Activated naive CD8-positive, alpha-beta T cell treated with anti-CD3 and anti-CD28 coated beads for 36 hours (primary cell): ENCODE results near the gene CCR2. TPM values are rescaled to one million over a fixed set of nuclear protein-coding genes. Genes with fewer than 3 reads are reported as not detected.

ENCODE experiments used
- DNase-seq: peaks from one replicate; pipeline ENCODE4 v3.0.0; 2021
- H3K27ac Mint-ChIP-seq: one replicate; pipeline ENCODE4 v1.8.0; 2022; ENCODE audit warnings: mild to moderate bottlenecking, moderate library complexity, mixed read lengths
- H3K27me3 Mint-ChIP-seq: one replicate; pipeline ENCODE4 v1.8.0; 2022; ENCODE audit warnings: mild to moderate bottlenecking, mixed read lengths
- H3K36me3 Mint-ChIP-seq: one replicate; pipeline ENCODE4 v1.8.0; 2021; ENCODE audit warnings: mild to moderate bottlenecking, mixed read lengths
- H3K4me1 Mint-ChIP-seq: one replicate; pipeline ENCODE4 v1.8.0; 2021; ENCODE audit warnings: mixed read lengths
- H3K4me3 Mint-ChIP-seq: one replicate; pipeline ENCODE4 v1.8.0; 2022; ENCODE audit warnings: mild to moderate bottlenecking, moderate library complexity, mixed read lengths
- H3K9me3 Mint-ChIP-seq: one replicate; pipeline ENCODE4 v1.8.0; 2022; ENCODE audit warnings: mixed read lengths
- total RNA-seq, 2 experiments: library from RNA; stranded (reverse); gene quantifications; one replicate each; pipeline ENCODE4 v1.2.3, GENCODE V29; 2021

Gene CCR2
- total RNA-seq, 2 experiments from 2014 or later: 0.16 TPM; not detected in 1

DNA sequence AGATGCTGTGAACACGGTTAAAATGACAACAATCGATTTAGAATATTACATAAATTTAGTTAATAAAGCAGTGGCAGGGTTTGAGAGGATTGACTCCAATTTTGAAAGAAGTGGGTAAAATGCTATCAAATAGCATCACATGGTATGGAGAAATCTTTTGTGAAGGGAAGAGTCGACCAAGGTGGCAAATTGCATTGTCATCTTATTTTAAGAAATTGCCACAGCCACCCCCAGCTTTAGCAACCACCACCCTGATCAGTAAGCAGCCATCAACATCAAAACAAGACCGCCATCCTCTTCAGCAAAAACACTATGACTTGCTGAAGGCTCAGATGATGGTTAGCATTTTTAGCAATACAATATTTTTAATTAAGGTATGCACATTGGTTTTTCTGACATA lies 11.1 kb downstream of the CCR2 start:
- Mint-ChIP-seq H3K27me3 (peaks cover 4% of the 10 kb centered on the region), H3K36me3 (no peaks in the 10 kb centered on the region), H3K4me3 (no peak overlapping the region), H3K27ac (no peak overlapping the region), H3K4me1 (peaks cover 15% of the 10 kb centered on the region), H3K9me3 (no peaks in the 10 kb centered on the region)
- DNase-seq: no peak

DNA sequence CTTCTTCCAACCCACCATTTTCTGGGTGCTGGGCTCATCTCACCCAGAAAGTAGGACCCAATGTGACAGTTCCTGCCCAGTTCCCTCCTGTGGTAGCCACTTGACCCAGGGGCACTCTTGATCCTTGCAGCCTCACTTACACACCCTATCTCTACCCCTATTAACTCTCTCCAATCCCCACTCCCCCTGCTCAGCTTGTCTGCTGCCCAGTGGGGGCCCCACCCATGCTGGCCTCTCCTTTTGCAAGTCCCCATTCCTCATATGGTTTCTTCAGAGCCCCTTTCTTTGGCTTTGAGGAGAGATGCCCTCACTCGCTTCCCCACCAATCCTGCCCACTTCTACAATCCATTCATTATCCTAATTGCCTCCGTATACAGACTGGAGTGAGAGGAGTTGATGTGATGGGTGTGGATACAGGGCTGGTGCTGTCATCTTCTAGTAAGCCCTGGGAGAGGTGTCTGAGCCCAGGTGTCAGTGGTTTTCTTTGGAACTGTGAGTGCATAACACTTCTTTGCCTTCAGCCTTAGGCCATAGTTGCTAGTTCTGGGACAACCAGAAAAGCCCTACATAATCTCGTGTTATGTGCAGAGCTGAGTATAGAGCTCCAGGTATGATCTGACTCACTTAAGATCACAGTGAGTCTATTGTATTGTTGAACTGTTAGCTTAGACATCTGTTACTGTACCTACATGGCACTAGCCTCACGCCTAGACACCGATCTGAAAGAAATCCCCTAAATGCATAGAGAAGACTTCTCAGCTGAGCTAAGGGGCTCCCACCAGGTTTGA lies 12.0 kb downstream of the CCR2 start:
- Mint-ChIP-seq H3K4me1 (peaks cover 22% of the 10 kb centered on the region), H3K9me3 (no peaks in the 10 kb centered on the region), H3K36me3 (no peaks in the 10 kb centered on the region), H3K4me3 (no peak overlapping the region), H3K27ac (no peak overlapping the region), H3K27me3 (peaks cover 4% of the 10 kb centered on the region)
- DNase-seq: no peak

DNA sequence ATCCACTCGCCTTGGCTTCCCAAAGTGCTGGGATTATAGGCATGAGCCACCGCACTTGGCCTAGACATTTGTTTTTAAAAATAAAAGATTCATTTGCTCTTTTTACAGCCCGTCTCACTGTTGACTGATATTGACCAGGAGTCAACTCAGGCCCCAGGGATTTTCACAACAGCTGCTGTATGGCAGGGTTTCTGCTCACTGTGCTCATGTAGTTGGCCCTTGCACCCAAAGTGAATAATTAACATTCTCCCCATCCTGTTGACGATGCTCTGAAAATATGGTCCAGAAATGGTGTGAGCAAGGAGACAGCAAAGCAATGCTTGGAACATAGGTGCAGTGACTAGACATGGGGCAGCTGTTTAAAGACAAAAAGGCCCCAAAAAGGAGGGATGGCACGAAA lies 13.9 kb downstream of the CCR2 start:
- H3K36me3 Mint-ChIP-seq: no peaks in the 10 kb centered on the region
- no peak overlapping the region for H3K4me3 Mint-ChIP-seq
- DNase-seq: no peak
- no peak overlapping the region for H3K27ac Mint-ChIP-seq
- no peaks in the 10 kb centered on the region for H3K9me3 Mint-ChIP-seq
- peaks cover 7% of the 10 kb centered on the region for H3K27me3 Mint-ChIP-seq
- peaks cover 25% of the 10 kb centered on the region for H3K4me1 Mint-ChIP-seq

DNA sequence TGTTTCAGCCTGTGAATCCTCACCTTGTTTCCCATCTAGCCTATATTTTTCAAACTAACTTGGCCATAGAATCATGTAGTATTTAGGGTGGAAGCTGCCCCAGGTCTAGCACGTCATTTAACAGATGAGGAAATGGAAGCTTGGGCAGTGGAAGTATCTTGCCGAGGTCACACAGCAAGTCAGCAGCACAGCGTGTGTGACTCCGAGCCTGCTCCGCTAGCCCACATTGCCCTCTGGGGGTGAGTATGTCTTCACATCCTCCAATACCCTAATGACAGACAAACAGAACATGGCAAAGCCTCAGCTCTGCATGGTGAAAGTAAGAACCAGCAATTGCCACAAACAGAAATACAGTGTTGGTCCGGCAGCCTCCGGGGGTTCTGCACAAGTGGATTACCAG lies 14.7 kb downstream of the CCR2 start:
- Mint-ChIP-seq H3K36me3 (no peaks in the 10 kb centered on the region), H3K27ac (no peak overlapping the region), H3K9me3 (no peaks in the 10 kb centered on the region), H3K27me3 (peaks cover 7% of the 10 kb centered on the region), H3K4me1 (peaks cover 25% of the 10 kb centered on the region), H3K4me3 (no peak overlapping the region)
- peak; percentile 38 for DNase-seq

DNA sequence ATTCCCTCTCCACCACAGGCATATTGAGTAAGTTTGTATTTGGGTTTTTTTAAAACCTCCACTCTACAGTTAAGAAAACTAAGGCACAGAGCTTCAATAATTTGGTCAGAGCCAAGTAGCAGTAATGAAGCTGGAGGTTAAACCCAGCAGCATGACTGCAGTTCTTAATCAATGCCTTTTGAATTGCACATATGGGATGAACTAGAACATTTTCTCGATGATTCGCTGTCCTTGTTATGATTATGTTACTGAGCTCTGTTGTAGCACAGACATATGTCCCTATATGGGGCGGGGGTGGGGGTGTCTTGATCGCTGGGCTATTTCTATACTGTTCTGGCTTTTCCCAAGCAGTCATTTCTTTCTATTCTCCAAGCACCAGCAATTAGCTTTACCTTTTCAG lies 15.2 kb downstream of the CCR2 start:
- DNase-seq: no peak
- Mint-ChIP-seq H3K4me3 (no peak overlapping the region), H3K36me3 (no peaks in the 10 kb centered on the region), H3K27ac (peak overlapping the region; percentile 52), H3K9me3 (no peaks in the 10 kb centered on the region), H3K27me3 (peaks cover 7% of the 10 kb centered on the region), H3K4me1 (peaks cover 25% of the 10 kb centered on the region)

DNA sequence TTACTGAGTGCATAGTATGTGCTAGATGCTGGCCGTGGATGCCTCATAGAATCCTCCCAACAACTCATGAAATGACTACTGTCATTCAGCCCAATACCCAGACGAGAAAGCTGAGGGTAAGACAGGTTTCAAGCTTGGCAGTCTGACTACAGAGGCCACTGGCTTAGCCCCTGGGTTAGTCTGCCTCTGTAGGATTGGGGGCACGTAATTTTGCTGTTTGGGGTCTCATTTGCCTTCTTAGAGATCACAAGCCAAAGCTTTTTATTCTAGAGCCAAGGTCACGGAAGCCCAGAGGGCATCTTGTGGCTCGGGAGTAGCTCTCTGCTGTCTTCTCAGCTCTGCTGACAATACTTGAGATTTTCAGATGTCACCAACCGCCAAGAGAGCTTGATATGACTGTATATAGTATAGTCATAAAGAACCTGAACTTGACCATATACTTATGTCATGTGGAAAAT lies 15.8 kb downstream of the CCR2 start:
- peaks cover 25% of the 10 kb centered on the region for H3K4me1 Mint-ChIP-seq
- no peak overlapping the region for H3K4me3 Mint-ChIP-seq
- H3K27me3 Mint-ChIP-seq: peaks cover 13% of the 10 kb centered on the region
- H3K27ac Mint-ChIP-seq: peak overlapping the region; percentile 52
- H3K9me3 Mint-ChIP-seq: no peaks in the 10 kb centered on the region
- H3K36me3 Mint-ChIP-seq: no peaks in the 10 kb centered on the region
- peak; percentile 14 for DNase-seq

DNA sequence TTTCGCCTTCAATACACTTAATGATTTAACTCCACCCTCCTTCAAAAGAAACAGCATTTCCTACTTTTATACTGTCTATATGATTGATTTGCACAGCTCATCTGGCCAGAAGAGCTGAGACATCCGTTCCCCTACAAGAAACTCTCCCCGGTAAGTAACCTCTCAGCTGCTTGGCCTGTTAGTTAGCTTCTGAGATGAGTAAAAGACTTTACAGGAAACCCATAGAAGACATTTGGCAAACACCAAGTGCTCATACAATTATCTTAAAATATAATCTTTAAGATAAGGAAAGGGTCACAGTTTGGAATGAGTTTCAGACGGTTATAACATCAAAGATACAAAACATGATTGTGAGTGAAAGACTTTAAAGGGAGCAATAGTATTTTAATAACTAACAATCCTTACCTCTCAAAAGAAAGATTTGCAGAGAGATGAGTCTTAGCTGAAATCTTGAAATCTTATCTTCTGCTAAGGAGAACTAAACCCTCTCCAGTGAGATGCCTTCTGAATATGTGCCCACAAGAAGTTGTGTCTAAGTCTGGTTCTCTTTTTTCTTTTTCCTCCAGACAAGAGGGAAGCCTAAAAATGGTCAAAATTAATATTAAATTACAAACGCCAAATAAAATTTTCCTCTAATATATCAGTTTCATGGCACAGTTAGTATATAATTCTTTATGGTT lies 17.1 kb downstream of the CCR2 start, which contains the start of gene CCR5:
Gene CCR5, plus strand, starts transcription at position 108 of the 680 bp plus-strand sequence. CDS start 1,957 bp downstream, outside the sequence.
- H3K4me1 Mint-ChIP-seq: peaks cover 29% of the 10 kb centered on the region
- H3K9me3 Mint-ChIP-seq: no peaks in the 10 kb centered on the region
- peak within 1 kb of the TSS; percentile 52 for H3K27ac Mint-ChIP-seq
- no peak for DNase-seq
- H3K36me3 Mint-ChIP-seq: no peaks in the 10 kb centered on the region
- H3K4me3 Mint-ChIP-seq: no peak within 1 kb of the TSS
- H3K27me3 Mint-ChIP-seq: peaks cover 15% of the 10 kb centered on the region

DNA sequence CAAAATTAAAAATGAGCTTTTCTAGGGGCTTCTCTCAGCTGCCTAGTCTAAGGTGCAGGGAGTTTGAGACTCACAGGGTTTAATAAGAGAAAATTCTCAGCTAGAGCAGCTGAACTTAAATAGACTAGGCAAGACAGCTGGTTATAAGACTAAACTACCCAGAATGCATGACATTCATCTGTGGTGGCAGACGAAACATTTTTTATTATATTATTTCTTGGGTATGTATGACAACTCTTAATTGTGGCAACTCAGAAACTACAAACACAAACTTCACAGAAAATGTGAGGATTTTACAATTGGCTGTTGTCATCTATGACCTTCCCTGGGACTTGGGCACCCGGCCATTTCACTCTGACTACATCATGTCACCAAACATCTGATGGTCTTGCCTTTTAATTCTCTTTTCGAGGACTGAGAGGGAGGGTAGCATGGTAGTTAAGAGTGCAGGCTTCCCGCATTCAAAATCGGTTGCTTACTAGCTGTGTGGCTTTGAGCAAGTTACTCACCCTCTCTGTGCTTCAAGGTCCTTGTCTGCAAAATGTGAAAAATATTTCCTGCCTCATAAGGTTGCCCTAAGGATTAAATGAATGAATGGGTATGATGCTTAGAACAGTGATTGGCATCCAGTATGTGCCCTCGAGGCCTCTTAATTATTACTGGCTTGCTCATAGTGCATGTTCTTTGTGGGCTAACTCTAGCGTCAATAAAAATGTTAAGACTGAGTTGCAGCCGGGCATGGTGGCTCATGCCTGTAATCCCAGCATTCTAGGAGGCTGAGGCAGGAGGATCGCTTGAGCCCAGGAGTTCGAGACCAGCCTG lies 17.8 kb downstream of the CCR2 start:
- Mint-ChIP-seq H3K36me3 (no peaks in the 10 kb centered on the region), H3K4me1 (peaks cover 29% of the 10 kb centered on the region), H3K27me3 (peaks cover 15% of the 10 kb centered on the region), H3K9me3 (no peaks in the 10 kb centered on the region), H3K27ac (no peak overlapping the region), H3K4me3 (no peak overlapping the region)
- DNase-seq: no peak

DNA sequence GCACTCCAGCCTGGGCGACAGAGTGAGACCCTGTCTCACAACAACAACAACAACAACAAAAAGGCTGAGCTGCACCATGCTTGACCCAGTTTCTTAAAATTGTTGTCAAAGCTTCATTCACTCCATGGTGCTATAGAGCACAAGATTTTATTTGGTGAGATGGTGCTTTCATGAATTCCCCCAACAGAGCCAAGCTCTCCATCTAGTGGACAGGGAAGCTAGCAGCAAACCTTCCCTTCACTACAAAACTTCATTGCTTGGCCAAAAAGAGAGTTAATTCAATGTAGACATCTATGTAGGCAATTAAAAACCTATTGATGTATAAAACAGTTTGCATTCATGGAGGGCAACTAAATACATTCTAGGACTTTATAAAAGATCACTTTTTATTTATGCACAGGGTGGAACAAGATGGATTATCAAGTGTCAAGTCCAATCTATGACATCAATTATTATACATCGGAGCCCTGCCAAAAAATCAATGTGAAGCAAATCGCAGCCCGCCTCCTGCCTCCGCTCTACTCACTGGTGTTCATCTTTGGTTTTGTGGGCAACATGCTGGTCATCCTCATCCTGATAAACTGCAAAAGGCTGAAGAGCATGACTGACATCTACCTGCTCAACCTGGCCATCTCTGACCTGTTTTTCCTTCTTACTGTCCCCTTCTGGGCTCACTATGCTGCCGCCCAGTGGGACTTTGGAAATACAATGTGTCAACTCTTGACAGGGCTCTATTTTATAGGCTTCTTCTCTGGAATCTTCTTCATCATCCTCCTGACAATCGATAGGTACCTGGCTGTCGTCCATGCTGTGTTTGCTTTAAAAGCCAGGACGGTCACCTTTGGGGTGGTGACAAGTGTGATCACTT lies 18.8 kb downstream of the CCR2 start:
- Mint-ChIP-seq H3K27me3 (peaks cover 15% of the 10 kb centered on the region), H3K36me3 (no peaks in the 10 kb centered on the region), H3K4me3 (no peak overlapping the region), H3K9me3 (no peaks in the 10 kb centered on the region), H3K4me1 (peaks cover 29% of the 10 kb centered on the region), H3K27ac (no peak overlapping the region)
- no peak for DNase-seq

DNA sequence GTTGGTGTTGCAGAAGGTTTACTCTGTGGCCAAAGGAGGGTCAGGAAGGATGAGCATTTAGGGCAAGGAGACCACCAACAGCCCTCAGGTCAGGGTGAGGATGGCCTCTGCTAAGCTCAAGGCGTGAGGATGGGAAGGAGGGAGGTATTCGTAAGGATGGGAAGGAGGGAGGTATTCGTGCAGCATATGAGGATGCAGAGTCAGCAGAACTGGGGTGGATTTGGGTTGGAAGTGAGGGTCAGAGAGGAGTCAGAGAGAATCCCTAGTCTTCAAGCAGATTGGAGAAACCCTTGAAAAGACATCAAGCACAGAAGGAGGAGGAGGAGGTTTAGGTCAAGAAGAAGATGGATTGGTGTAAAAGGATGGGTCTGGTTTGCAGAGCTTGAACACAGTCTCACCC lies 20.8 kb downstream of the CCR2 start:
- Mint-ChIP-seq H3K27ac (no peak overlapping the region), H3K27me3 (peaks cover 11% of the 10 kb centered on the region), H3K4me1 (peaks cover 18% of the 10 kb centered on the region), H3K9me3 (no peaks in the 10 kb centered on the region), H3K4me3 (no peak overlapping the region), H3K36me3 (no peaks in the 10 kb centered on the region)
- DNase-seq: no peak

DNA sequence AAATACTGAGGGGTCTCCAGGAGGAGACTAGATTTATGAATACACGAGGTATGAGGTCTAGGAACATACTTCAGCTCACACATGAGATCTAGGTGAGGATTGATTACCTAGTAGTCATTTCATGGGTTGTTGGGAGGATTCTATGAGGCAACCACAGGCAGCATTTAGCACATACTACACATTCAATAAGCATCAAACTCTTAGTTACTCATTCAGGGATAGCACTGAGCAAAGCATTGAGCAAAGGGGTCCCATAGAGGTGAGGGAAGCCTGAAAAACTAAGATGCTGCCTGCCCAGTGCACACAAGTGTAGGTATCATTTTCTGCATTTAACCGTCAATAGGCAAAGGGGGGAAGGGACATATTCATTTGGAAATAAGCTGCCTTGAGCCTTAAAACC lies 21.3 kb downstream of the CCR2 start:
- no peak overlapping the region for H3K4me3 Mint-ChIP-seq
- no peak for DNase-seq
- H3K27me3 Mint-ChIP-seq: peaks cover 11% of the 10 kb centered on the region
- H3K36me3 Mint-ChIP-seq: no peaks in the 10 kb centered on the region
- H3K27ac Mint-ChIP-seq: no peak overlapping the region
- no peaks in the 10 kb centered on the region for H3K9me3 Mint-ChIP-seq
- H3K4me1 Mint-ChIP-seq: peaks cover 15% of the 10 kb centered on the region

DNA sequence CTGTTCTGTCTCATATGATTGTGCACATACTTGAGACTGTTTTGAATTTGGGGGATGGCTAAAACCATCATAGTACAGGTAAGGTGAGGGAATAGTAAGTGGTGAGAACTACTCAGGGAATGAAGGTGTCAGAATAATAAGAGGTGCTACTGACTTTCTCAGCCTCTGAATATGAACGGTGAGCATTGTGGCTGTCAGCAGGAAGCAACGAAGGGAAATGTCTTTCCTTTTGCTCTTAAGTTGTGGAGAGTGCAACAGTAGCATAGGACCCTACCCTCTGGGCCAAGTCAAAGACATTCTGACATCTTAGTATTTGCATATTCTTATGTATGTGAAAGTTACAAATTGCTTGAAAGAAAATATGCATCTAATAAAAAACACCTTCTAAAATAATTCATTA lies 21.9 kb downstream of the CCR2 start:
- Mint-ChIP-seq H3K4me3 (no peak overlapping the region), H3K27ac (no peak overlapping the region)
- no peak for DNase-seq

DNA sequence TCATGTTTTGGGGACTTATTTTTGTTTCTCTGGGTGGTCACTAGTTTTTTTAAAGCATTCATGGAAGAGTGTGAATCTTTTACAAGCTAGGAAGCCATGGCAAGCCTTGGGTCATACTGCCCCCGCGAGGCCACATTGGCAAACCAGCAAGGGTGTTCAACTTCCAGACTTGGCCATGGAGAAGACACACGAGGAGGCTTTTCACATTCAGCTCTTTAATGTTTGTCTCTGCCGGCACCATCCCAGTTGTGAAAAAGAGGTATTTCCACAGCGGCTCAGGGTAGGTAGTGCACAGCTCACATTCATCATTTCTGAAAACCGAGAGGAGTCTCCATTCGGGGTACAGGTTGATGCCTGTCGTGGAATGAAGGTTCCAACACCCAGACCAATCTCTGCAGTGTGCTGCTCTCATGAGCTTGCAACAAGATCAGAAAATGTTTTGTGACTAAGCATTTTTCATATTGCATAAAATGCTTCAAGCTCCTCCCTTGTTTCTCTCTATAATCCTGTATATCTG lies 24.6 kb downstream of the CCR2 start:
- H3K4me3 Mint-ChIP-seq: no peak overlapping the region
- H3K9me3 Mint-ChIP-seq: no peaks in the 10 kb centered on the region
- peaks cover 8% of the 10 kb centered on the region for H3K27me3 Mint-ChIP-seq
- H3K27ac Mint-ChIP-seq: no peak overlapping the region
- peaks cover 15% of the 10 kb centered on the region for H3K4me1 Mint-ChIP-seq
- H3K36me3 Mint-ChIP-seq: no peaks in the 10 kb centered on the region
- DNase-seq: peak; percentile 66

More for the DNA sequence above, 21.9 kb downstream of the CCR2 start:
- H3K4me1 Mint-ChIP-seq: peaks cover 12% of the 10 kb centered on the region
- H3K36me3 Mint-ChIP-seq: no peaks in the 10 kb centered on the region
- H3K9me3 Mint-ChIP-seq: no peaks in the 10 kb centered on the region
- H3K27me3 Mint-ChIP-seq: peaks cover 11% of the 10 kb centered on the region
